Activated T-cell treated with anti-CD3 and anti-CD28 coated beads for 48 hours (primary cell): Measurements from ENCODE around the gene DEGS2.

Experiments
- DNase-seq: peaks from one replicate; pipeline ENCODE4 v3.0.0-alpha.2; 2020; ENCODE audit warnings: low read depth

The DEGS2 gene

GRCh38 chr14:100147691-100148464 is 11.6 kb downstream of the DEGS2 start:
- DNase-seq: no peak

GRCh38 chr14:100147181-100147631 is 12.2 kb downstream of the DEGS2 start:
- DNase-seq: peak; percentile 60

- no peak for DNase-seq
Measured at GRCh38 chr14:100146531-100147091, 12.8 kb downstream of the DEGS2 start.

- no peak for DNase-seq
Measured at GRCh38 chr14:100145682-100146464, 13.6 kb downstream of the DEGS2 start.

GRCh38 chr14:100144996-100145646 is 14.3 kb downstream of the DEGS2 start:
- DNase-seq: no peak

GRCh38 chr14:100144645-100144995 is 14.8 kb downstream of the DEGS2 start:
- DNase-seq: no peak

- DNase-seq: no peak
Measured at GRCh38 chr14:100143934-100144333, 15.5 kb downstream of the DEGS2 start.

GRCh38 chr14:100143523-100143922 is 15.9 kb downstream of the DEGS2 start:
- DNase-seq: no peak

- no peak for DNase-seq
Measured at GRCh38 chr14:100142073-100143040, 17.1 kb downstream of the DEGS2 start.

GRCh38 chr14:100141098-100141497 is 18.3 kb downstream of the DEGS2 start:
- no peak for DNase-seq

- DNase-seq: no peak
Measured at GRCh38 chr14:100140452-100141078, 18.9 kb downstream of the DEGS2 start.

- no peak for DNase-seq
Measured at GRCh38 chr14:100138955-100139354, 20.5 kb downstream of the DEGS2 start.

GRCh38 chr14:100138082-100138787 is 21.2 kb downstream of the DEGS2 start:
- no peak for DNase-seq

- DNase-seq: no peak
Measured at GRCh38 chr14:100137173-100137572, 22.3 kb downstream of the DEGS2 start.

- no peak for DNase-seq
Measured at GRCh38 chr14:100135784-100136183, 23.7 kb downstream of the DEGS2 start.

GRCh38 chr14:100135073-100135472 is 24.4 kb downstream of the DEGS2 start:
- DNase-seq: no peak

GRCh38 chr14:100134586-100134985 is 24.9 kb downstream of the DEGS2 start:
- DNase-seq: no peak

- DNase-seq: no peak
Measured at GRCh38 chr14:100132903-100133510, 26.4 kb downstream of the DEGS2 start.

GRCh38 chr14:100132161-100132902 is 27.1 kb downstream of the DEGS2 start:
- no peak for DNase-seq
